ENCODE results near the gene LRCOL1.

DNA sequence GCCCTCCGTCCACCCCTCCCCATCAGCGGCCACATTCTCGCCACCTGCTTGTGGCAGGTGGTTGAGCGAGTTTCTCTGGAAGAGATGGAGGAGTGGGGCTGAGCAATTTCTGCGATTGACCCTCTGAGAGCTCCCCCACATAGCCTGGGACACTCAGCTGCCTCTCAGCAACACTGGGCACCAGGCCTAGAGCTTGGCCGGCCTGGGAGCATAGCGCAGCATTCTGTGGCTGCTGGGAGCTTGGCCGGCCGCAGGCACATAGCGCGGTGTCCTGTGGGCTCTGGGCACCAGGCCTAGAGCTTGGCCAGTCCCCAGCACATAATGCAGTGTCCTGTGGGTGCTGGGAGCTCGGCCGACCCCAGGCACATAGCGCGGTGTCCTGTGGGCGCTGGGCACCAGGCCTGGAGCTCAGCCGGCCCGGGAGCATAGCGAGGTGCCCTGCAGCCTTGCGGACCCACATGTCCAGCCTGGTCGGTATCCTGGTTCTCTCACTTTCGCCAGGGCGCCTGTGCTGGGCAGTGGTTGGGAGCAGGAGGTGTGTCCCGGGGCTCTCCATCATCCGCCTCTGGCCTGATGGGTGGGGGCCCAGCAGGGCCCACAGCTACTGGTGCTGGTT, 43.8 kb downstream of the LRCOL1 start:
- no peak for TF ChIP-seq EZH2phosphoT487 (IDR thresholded peaks at IDR 0.05; ENCODE audit: low read length)
- TF ChIP-seq, protein P1, sequence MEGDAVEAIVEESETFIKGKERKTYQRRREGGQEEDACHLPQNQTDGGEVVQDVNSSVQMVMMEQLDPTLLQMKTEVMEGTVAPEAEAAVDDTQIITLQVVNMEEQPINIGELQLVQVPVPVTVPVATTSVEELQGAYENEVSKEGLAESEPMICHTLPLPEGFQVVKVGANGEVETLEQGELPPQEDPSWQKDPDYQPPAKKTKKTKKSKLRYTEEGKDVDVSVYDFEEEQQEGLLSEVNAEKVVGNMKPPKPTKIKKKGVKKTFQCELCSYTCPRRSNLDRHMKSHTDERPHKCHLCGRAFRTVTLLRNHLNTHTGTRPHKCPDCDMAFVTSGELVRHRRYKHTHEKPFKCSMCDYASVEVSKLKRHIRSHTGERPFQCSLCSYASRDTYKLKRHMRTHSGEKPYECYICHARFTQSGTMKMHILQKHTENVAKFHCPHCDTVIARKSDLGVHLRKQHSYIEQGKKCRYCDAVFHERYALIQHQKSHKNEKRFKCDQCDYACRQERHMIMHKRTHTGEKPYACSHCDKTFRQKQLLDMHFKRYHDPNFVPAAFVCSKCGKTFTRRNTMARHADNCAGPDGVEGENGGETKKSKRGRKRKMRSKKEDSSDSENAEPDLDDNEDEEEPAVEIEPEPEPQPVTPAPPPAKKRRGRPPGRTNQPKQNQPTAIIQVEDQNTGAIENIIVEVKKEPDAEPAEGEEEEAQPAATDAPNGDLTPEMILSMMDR (IDR thresholded peaks at IDR 0.05; ENCODE audit: low read length) = no peak
